Measurements from ENCODE around the gene PAK5.

The PAK5 gene

GRCh38 chr20:9500121-9500520, 338.8 kb downstream of the PAK5 start:
- Histone ChIP-seq H3K36me3 (ENCODE audit: insufficient read depth, low read length) (no peaks in the 10 kb centered on the region), H3K9me3 (ENCODE audit: control insufficient read depth, insufficient read depth, low read length) (no peaks in the 10 kb centered on the region), H3K4me1 (ENCODE audit: insufficient read depth, low read length) (0 out of 2 replicates have a peak, but pooled peaks cover 5% of the 10 kb centered on the region), H3K9ac (ENCODE audit: low read depth, low read length) (no peak overlapping the region)

GRCh38 chr20:9499126-9499899, 339.6 kb downstream of the PAK5 start:
- no peaks in the 10 kb centered on the region for H3K9me3 ChIP-seq (ENCODE audit: control insufficient read depth, insufficient read depth, low read length)
- H3K36me3 ChIP-seq (ENCODE audit: insufficient read depth, low read length): no peaks in the 10 kb centered on the region
- H3K9ac ChIP-seq (ENCODE audit: low read depth, low read length): no peak overlapping the region
- H3K4me1 ChIP-seq (ENCODE audit: insufficient read depth, low read length): 0 out of 2 replicates have a peak, but pooled peaks cover 4% of the 10 kb centered on the region

- Histone ChIP-seq H3K9ac (ENCODE audit: low read depth, low read length) (no peak overlapping the region), H3K36me3 (ENCODE audit: insufficient read depth, low read length) (no peaks in the 10 kb centered on the region), H3K4me1 (ENCODE audit: insufficient read depth, low read length) (no peaks in the 10 kb centered on the region), H3K9me3 (ENCODE audit: control insufficient read depth, insufficient read depth, low read length) (no peaks in the 10 kb centered on the region)
These were observed 340.6 kb downstream of the PAK5 start for GRCh38 chr20:9498322-9498721.

GRCh38 chr20:9496155-9496554, 342.7 kb downstream of the PAK5 start:
- H3K9me3 ChIP-seq (ENCODE audit: control insufficient read depth, insufficient read depth, low read length): no peaks in the 10 kb centered on the region

GRCh38 chr20:9495701-9496100, 343.2 kb downstream of the PAK5 start:
- H3K4me1 ChIP-seq (ENCODE audit: insufficient read depth, low read length): no peaks in the 10 kb centered on the region
- H3K9ac ChIP-seq (ENCODE audit: low read depth, low read length): no peak overlapping the region
- no peaks in the 10 kb centered on the region for H3K9me3 ChIP-seq (ENCODE audit: control insufficient read depth, insufficient read depth, low read length)
- H3K36me3 ChIP-seq (ENCODE audit: insufficient read depth, low read length): no peaks in the 10 kb centered on the region

More at GRCh38 chr20:9496155-9496554, 342.7 kb downstream of the PAK5 start:
- Histone ChIP-seq H3K36me3 (ENCODE audit: insufficient read depth, low read length) (no peaks in the 10 kb centered on the region), H3K4me1 (ENCODE audit: insufficient read depth, low read length) (no peaks in the 10 kb centered on the region), H3K9ac (ENCODE audit: low read depth, low read length) (no peak overlapping the region)

GRCh38 chr20:9493803-9494202, 345.1 kb downstream of the PAK5 start:
- no peaks in the 10 kb centered on the region for H3K4me1 ChIP-seq (ENCODE audit: insufficient read depth, low read length)
- H3K9ac ChIP-seq (ENCODE audit: low read depth, low read length): no peak overlapping the region
- no peaks in the 10 kb centered on the region for H3K36me3 ChIP-seq (ENCODE audit: insufficient read depth, low read length)
- no peaks in the 10 kb centered on the region for H3K9me3 ChIP-seq (ENCODE audit: control insufficient read depth, insufficient read depth, low read length)

- Histone ChIP-seq H3K9ac (ENCODE audit: low read depth, low read length) (no peak overlapping the region), H3K36me3 (ENCODE audit: insufficient read depth, low read length) (no peaks in the 10 kb centered on the region), H3K9me3 (ENCODE audit: control insufficient read depth, insufficient read depth, low read length) (no peaks in the 10 kb centered on the region), H3K4me1 (ENCODE audit: insufficient read depth, low read length) (no peaks in the 10 kb centered on the region)
These were observed 346.8 kb downstream of the PAK5 start for GRCh38 chr20:9492067-9492466.

GRCh38 chr20:9491324-9491723, 347.6 kb downstream of the PAK5 start:
- Histone ChIP-seq H3K4me1 (ENCODE audit: insufficient read depth, low read length) (no peaks in the 10 kb centered on the region), H3K9me3 (ENCODE audit: control insufficient read depth, insufficient read depth, low read length) (no peaks in the 10 kb centered on the region), H3K36me3 (ENCODE audit: insufficient read depth, low read length) (no peaks in the 10 kb centered on the region), H3K9ac (ENCODE audit: low read depth, low read length) (no peak overlapping the region)

- Histone ChIP-seq H3K4me1 (ENCODE audit: insufficient read depth, low read length) (no peaks in the 10 kb centered on the region), H3K36me3 (ENCODE audit: insufficient read depth, low read length) (no peaks in the 10 kb centered on the region)
These were observed 348.2 kb downstream of the PAK5 start for GRCh38 chr20:9490631-9491030.

GRCh38 chr20:9490161-9490560, 348.7 kb downstream of the PAK5 start:
- Histone ChIP-seq H3K9me3 (ENCODE audit: control insufficient read depth, insufficient read depth, low read length) (no peaks in the 10 kb centered on the region), H3K36me3 (ENCODE audit: insufficient read depth, low read length) (no peaks in the 10 kb centered on the region), H3K9ac (ENCODE audit: low read depth, low read length) (no peak overlapping the region), H3K4me1 (ENCODE audit: insufficient read depth, low read length) (no peaks in the 10 kb centered on the region)

More at GRCh38 chr20:9490631-9491030, 348.2 kb downstream of the PAK5 start:
- no peak overlapping the region for H3K9ac ChIP-seq (ENCODE audit: low read depth, low read length)
- H3K9me3 ChIP-seq (ENCODE audit: control insufficient read depth, insufficient read depth, low read length): no peaks in the 10 kb centered on the region

- Histone ChIP-seq H3K9ac (ENCODE audit: low read depth, low read length) (no peak overlapping the region), H3K9me3 (ENCODE audit: control insufficient read depth, insufficient read depth, low read length) (no peaks in the 10 kb centered on the region), H3K4me1 (ENCODE audit: insufficient read depth, low read length) (no peaks in the 10 kb centered on the region), H3K36me3 (ENCODE audit: insufficient read depth, low read length) (no peaks in the 10 kb centered on the region)
These were observed 350.8 kb downstream of the PAK5 start for GRCh38 chr20:9488063-9488462.

Measured in ES-I3 (cell line).